Heart left ventricle (tissue), 16 donors: ENCODE measurements around the gene ACTR1B. TPM values are rescaled to one million over a fixed set of nuclear protein-coding genes. Genes with fewer than 3 reads are reported as not detected.

ENCODE experiments used
- ATAC-seq, 4 donors: fragments of 200-7000 bp; cut with Tn5 transposase; one replicate each; pipeline ENCODE4 v1.9.1; 2020 to 2022; ENCODE audit warnings: moderate library complexity in 4 of 4, mild to moderate bottlenecking in 3 of 4, moderate number of reproducible peaks in 1 of 4
- DNase-seq, 5 donors: peaks; one replicate each; pipeline ENCODE4 v3.0.0-alpha.2; 2020
- H3K27ac ChIP-seq, 12 donors: fragments of 200-600 bp; sonication (generic) in 4 of 12; one replicate each; pipeline versions ENCODE4 v1.5.0 to v1.8.0; 2016 to 2022; ENCODE audit warnings: mild to moderate bottlenecking in 2 of 12
- H3K27me3 ChIP-seq, 9 donors: fragments of 200-600 bp; sonication (generic) in 2 of 9; one replicate each; pipeline versions ENCODE4 v1.5.1 to v1.8.0; 2016 to 2022; ENCODE audit warnings: mild to moderate bottlenecking in 3 of 9
- H3K36me3 ChIP-seq, 9 donors: fragments of 200-600 bp; sonication (generic) in 2 of 9; one replicate each; pipeline versions ENCODE4 v1.5.0 to v1.8.0; 2018 to 2022; ENCODE audit warnings: mild to moderate bottlenecking in 2 of 9
- H3K4me1 ChIP-seq, 12 donors: fragments of 200-600 bp; sonication (generic) in 4 of 12; one replicate each; pipeline versions ENCODE4 v1.5.0 to v1.8.0; 2016 to 2022; ENCODE audit warnings: mild to moderate bottlenecking in 3 of 12
- H3K4me3 ChIP-seq, 12 donors: fragments of 200-600 bp; sonication (generic) in 4 of 12; one replicate each; pipeline versions ENCODE4 v1.5.0 to v1.8.0; 2017 to 2022; ENCODE audit warnings: mild to moderate bottlenecking in 9 of 12, moderate library complexity in 4 of 12
- H3K9me3 ChIP-seq, 12 donors: fragments of 200-600 bp; sonication (generic) in 4 of 12; one replicate each; pipeline versions ENCODE4 v1.5.0 to v1.8.0; 2016 to 2022; ENCODE audit warnings: mild to moderate bottlenecking in 1 of 12
- POLR2A ChIP-seq, 2 donors: fragments of 450-650 bp; IDR thresholded peaks; one replicate each; pipeline ENCODE4 v1.6.1; 2017; ENCODE audit warnings: antibody characterized with exemption in 2 of 2, mild to moderate bottlenecking in 2 of 2, moderate library complexity in 2 of 2
- WGBS, 4 donors: extraction: QIAGEN DNeasy Blood & Tissue Kit in 2 of 4; methylation state at CpG; one replicate each; pipeline versions ENCODE4 v1.1.5 to v1.1.7; 2013 to 2018; 5-methylcytosine and 5-hydroxymethylcytosine counted together
- intact Hi-C, 10 donors: fragments of 100-400 bp; cut with DNase I; formaldehyde crosslinking; loops; one replicate each; pipeline versions ENCODE4 v1.11.1 to v1.14.2; 2022
- polyA plus RNA-seq, 2 donors: library from polyadenylated mRNA; stranded (reverse); fragments of 200-250 nt; gene quantifications; one replicate each; pipeline ENCODE4 v1.2.3, GENCODE V29; 2013
- total RNA-seq, 9 donors: library from RNA; depleted of rRNA in 2 of 9; stranded (reverse); fragments of >200 nt in 2 of 9; fragmentation: NEBNext Ultra II Directional in 3 of 9; extraction: Animal tissue kit (Norgen Biotek cat#: 25700) in 3 of 9; gene quantifications; one replicate each; pipeline versions ENCODE4 v1.1.0 to v1.2.4, GENCODE V29; 2016 to 2023
- TF ChIP-seq, protein P1 (sequence below), 12 donors: fragments of 200-600 bp; sonication (generic) in 4 of 12; IDR thresholded peaks; one replicate each; pipeline versions ENCODE4 v1.5.0 to v1.8.0; 2018 to 2022; ENCODE audit warnings: antibody characterized with exemption in 12 of 12, mild to moderate bottlenecking in 5 of 12
- donor health status: ischemic (EF 13 %, LVEDD 7.1; RV severe dilation, severe dysfunction).
- donor health status: healthy with polysubstance abuse.
- donor health status: DM: no; HTN: yes; CAD: no.
- donor health status: DM: no; HTN: no; CAD: no.
- donor health status: ischemic (EF 25% LVEDD 6.9; RV normal size, moderate dysfunction).
- donor health status: ischemic (EF 25% LVEDD 5.7; RV mildly dilated, moderate dysfunction).
- donor health status: healthy.
- donor health status: DM: yes; HTN: yes; CAD: no.
- donor health status: ischemic (EF 35%, LVEDD 5.7; RV mildly dilated, moderate dysfunction).
- donor health status: nonischemic (EF 11% LVEDD 7.7; RV severe dilation, severe dysfunction).
- donor health status: DM: yes; HTN: yes; CAD: no.
- donor health status: PGD.
- donor health status: ischemic (EF 29% LVEDD 5.4; RV normal size, mild dysfunction).
- donor health status: nonischemic (EF 23%, LVEDD 6.1; RV moderate dilation, normal function).

Gene ACTR1B
- total and polyA plus RNA-seq, 11 donors: 48.7 to 94.9 (median 74.9) TPM

DNA sequence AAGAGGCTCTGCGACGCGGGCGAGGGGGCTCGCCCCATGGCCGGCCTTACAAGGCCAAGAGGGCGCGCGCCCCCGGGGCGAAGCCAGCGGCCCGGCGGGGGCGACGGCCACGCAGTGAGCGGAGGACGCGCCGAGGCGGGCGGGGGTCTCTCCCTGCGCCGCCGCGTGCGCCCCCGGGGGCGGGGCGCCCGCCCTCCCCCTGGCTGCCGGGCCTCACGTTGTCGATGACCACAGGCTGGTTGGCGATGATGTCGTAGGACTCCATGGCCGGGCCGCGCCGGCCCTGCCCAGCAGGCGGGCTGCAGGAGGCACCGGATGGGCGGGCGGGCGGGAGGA is 250 bp downstream of the ACTR1B start:
- 1% methylated on average over 33 to 46 of the region's 46 CpGs; no CpG with 5 or more reads in 1 of the 4 donors for WGBS, 4 donors
- intact Hi-C loops: loop anchor here in 4 of 10 donors (1.0 to 2.0 kb wide), 2 partner anchors 17 kb away; partner anchors contain the start of gene COX5B (in 4 of the 4)
- no peaks in the 10 kb centered on the region for H3K27me3 ChIP-seq
- peak overlapping the region; percentile 88 to 99 (median 96) for H3K27ac ChIP-seq
- H3K9me3 ChIP-seq: no peaks in the 10 kb centered on the region
- DNase-seq (no peak), ATAC-seq (no peak)
- TF ChIP-seq POLR2A (IDR thresholded peaks at IDR 0.05): no peak
- TF ChIP-seq, protein P1, sequence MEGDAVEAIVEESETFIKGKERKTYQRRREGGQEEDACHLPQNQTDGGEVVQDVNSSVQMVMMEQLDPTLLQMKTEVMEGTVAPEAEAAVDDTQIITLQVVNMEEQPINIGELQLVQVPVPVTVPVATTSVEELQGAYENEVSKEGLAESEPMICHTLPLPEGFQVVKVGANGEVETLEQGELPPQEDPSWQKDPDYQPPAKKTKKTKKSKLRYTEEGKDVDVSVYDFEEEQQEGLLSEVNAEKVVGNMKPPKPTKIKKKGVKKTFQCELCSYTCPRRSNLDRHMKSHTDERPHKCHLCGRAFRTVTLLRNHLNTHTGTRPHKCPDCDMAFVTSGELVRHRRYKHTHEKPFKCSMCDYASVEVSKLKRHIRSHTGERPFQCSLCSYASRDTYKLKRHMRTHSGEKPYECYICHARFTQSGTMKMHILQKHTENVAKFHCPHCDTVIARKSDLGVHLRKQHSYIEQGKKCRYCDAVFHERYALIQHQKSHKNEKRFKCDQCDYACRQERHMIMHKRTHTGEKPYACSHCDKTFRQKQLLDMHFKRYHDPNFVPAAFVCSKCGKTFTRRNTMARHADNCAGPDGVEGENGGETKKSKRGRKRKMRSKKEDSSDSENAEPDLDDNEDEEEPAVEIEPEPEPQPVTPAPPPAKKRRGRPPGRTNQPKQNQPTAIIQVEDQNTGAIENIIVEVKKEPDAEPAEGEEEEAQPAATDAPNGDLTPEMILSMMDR (IDR thresholded peaks at IDR 0.05): peak in 1 of 12 donors; percentile 14
- peaks cover 0 to 17% (median 10%) of the 10 kb centered on the region in 9 donors for H3K36me3 ChIP-seq
- H3K4me1 ChIP-seq: peaks cover 4 to 38% (median 30%) of the 10 kb centered on the region in 12 donors
- peak overlapping the region; percentile 57 to 98 (median 68) for H3K4me3 ChIP-seq

GRCh38 chr2:97662895-97663625 is 784 bp downstream of the ACTR1B start:
- TF ChIP-seq POLR2A (IDR thresholded peaks at IDR 0.05): no peak
- TF ChIP-seq, protein P1 (IDR thresholded peaks at IDR 0.05): no peak
- intact Hi-C loops: loop anchor here in 5 of 10 donors (1.0 to 2.0 kb wide), 3 partner anchors 16 to 17 kb away; partner anchors contain the start of gene COX5B (in 4 of the 5)

DNA sequence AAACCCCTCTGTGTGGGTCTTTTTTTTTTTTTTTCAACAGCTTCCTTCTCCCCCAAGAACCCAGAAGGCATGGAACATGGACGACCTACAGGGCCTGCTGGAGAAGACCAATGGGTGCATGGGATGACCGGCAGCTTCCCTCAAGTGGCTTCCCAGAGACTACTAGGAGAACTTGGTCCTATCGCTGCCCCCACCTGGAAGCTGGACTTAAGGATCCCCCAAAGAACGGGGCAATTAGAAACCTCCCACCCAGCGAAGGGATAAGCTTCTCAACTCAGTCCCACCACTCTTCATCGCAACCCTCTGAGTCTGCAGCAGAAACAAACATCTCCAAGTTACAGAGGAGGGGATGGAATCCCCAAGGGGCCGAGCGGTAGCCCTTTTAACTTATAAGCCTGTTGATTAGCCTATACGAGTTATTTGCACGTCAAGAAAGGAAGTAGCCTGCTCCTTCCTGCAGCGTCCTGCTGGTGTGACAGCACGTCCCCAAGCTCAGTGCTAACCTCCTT is 1.4 kb downstream of the ACTR1B start:
- H3K4me3 ChIP-seq: peak overlapping the region; percentile 57 to 98 (median 68)
- DNase-seq: no peak
- TF ChIP-seq, protein P1 (IDR thresholded peaks at IDR 0.05): no peak
- TF ChIP-seq POLR2A (IDR thresholded peaks at IDR 0.05): no peak
- intact Hi-C loops: loop anchor here in 3 of 10 donors (1.0 to 2.0 kb wide), 2 partner anchors 15 to 16 kb away; partner anchors contain the start of gene COX5B (in 2 of the 3)
- 25 to 28% (median 27%) methylated on average over 12 of the region's 12 CpGs for WGBS, 4 donors
- H3K9me3 ChIP-seq: no peaks in the 10 kb centered on the region
- H3K27ac ChIP-seq: peak overlapping the region; percentile 88 to 99 (median 96)
- H3K27me3 ChIP-seq: no peaks in the 10 kb centered on the region
- H3K4me1 ChIP-seq: peaks cover 4 to 38% (median 30%) of the 10 kb centered on the region in 12 donors
- ATAC-seq: no peak
- peaks cover 0 to 28% (median 22%) of the 10 kb centered on the region in 9 donors for H3K36me3 ChIP-seq

More at GRCh38 chr2:97662895-97663625, 784 bp downstream of the ACTR1B start:
- peak overlapping the region; percentile 57 to 98 (median 68) for H3K4me3 ChIP-seq
- H3K4me1 ChIP-seq: peaks cover 4 to 38% (median 30%) of the 10 kb centered on the region in 12 donors
- WGBS, 4 donors: 0 to 1% (median 1%) methylated on average over 19 to 24 of the region's 24 CpGs
- no peaks in the 10 kb centered on the region for H3K27me3 ChIP-seq
- H3K36me3 ChIP-seq: peaks cover 0 to 22% (median 16%) of the 10 kb centered on the region in 9 donors
- no peaks in the 10 kb centered on the region for H3K9me3 ChIP-seq
- DNase-seq (peak; percentile 78 to 88 (median 82)), ATAC-seq (peak; percentile 21 to 54 (median 50))
- peak overlapping the region; percentile 88 to 99 (median 96) for H3K27ac ChIP-seq

DNA sequence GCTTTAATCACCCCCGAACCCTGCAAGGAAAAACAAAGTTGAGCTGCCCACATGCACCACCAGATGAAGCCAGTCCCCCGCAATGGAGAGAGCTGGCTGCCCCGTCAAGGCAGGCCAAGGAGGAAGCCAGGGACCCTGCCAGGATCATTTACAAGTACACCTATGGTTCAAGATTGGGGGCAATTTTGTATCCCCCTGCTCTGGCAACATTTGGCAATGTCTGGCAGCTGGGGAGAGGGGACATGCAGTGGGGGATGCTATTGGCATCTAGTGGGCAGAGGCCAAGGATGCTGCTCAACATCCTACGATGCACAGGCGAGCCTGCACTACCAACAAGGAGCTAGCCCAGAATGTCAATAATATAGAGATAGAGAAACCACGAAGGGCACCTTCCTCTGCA is 1.9 kb downstream of the ACTR1B start:
- intact Hi-C loops: loop anchor here in 3 of 10 donors (1.0 to 2.0 kb wide), 2 partner anchors 15 kb away; partner anchors contain the start of gene COX5B (in 2 of the 3)
- 80 to 87% (median 82%) methylated on average over 6 of the region's 6 CpGs for WGBS, 4 donors
- peaks cover 0 to 33% (median 27%) of the 10 kb centered on the region in 9 donors for H3K36me3 ChIP-seq
- peaks cover 4 to 38% (median 30%) of the 10 kb centered on the region in 12 donors for H3K4me1 ChIP-seq
- H3K9me3 ChIP-seq: no peaks in the 10 kb centered on the region
- ATAC-seq (no peak), DNase-seq (no peak)
- peak overlapping the region in 8 of 12 donors; percentile 57 to 85 (median 68) for H3K4me3 ChIP-seq
- no peaks in the 10 kb centered on the region for H3K27me3 ChIP-seq
- TF ChIP-seq, protein P1 (IDR thresholded peaks at IDR 0.05): no peak
- no peak for TF ChIP-seq POLR2A (IDR thresholded peaks at IDR 0.05)
- peak overlapping the region in 8 of 12 donors; percentile 88 to 99 (median 96) for H3K27ac ChIP-seq
